HFFc6 (cell line): ENCODE results near the gene ZNF654. TPM values are rescaled to one million over a fixed set of nuclear protein-coding genes. Genes with fewer than 3 reads are reported as not detected.
A peak's percentile ranks its signal among the peaks of the same experiment; 100 is the strongest.
"Not testable (repeated sequence)": the region's sequence is repeated elsewhere in the genome, so short reads cannot be mapped to it uniquely, and the experiment has no call there.

Source experiments
- DNase-seq: peaks from one replicate; pipeline ENCODE4 v3.0.0-alpha.2; 2018
- H3K27ac Mint-ChIP-seq: 2 replicates; pipeline ENCODE4 v1.8.0; 2020; ENCODE audit warnings: mild to moderate bottlenecking, mixed read lengths
- H3K27me3 Mint-ChIP-seq: 2 replicates; pipeline ENCODE4 v1.8.0; 2021; ENCODE audit warnings: mild to moderate bottlenecking, moderate library complexity, mixed read lengths; ENCODE audit not compliant: insufficient read depth
- H3K36me3 Mint-ChIP-seq: 2 replicates; pipeline ENCODE4 v1.8.0; 2021; ENCODE audit warnings: low read depth, mixed read lengths
- H3K4me1 Mint-ChIP-seq: 2 replicates; pipeline ENCODE4 v1.8.0; 2020; ENCODE audit warnings: low read depth, mixed read lengths
- H3K4me3 Mint-ChIP-seq: 2 replicates; pipeline ENCODE4 v1.8.0; 2020; ENCODE audit warnings: mild to moderate bottlenecking, moderate library complexity, mixed read lengths
- H3K9me3 Mint-ChIP-seq: 2 replicates; pipeline ENCODE4 v1.8.0; 2020; ENCODE audit warnings: mild to moderate bottlenecking, mixed read lengths
- CTCF ChIP-seq: fragments of 200-600 bp; sonication (generic); IDR thresholded peaks from 2 replicates; pipeline ENCODE4 v1.5.0; 2021; ENCODE audit warnings: antibody characterized with exemption, mild to moderate bottlenecking
- total RNA-seq, 6 experiments: library from RNA; stranded (reverse); fragmentation: NEBNext Ultra II Directional; extraction: Animal tissue kit (Norgen Biotek cat#: 25700); gene quantifications; 2 replicates in 1 of 6; 3 replicates in 5 of 6; pipeline ENCODE4 v1.2.3, GENCODE V29; 2021

ZNF654 gene
- total RNA-seq, 6 experiments from 2014 or later, result 11.5 to 15.5 (median 14.4) TPM

DNA sequence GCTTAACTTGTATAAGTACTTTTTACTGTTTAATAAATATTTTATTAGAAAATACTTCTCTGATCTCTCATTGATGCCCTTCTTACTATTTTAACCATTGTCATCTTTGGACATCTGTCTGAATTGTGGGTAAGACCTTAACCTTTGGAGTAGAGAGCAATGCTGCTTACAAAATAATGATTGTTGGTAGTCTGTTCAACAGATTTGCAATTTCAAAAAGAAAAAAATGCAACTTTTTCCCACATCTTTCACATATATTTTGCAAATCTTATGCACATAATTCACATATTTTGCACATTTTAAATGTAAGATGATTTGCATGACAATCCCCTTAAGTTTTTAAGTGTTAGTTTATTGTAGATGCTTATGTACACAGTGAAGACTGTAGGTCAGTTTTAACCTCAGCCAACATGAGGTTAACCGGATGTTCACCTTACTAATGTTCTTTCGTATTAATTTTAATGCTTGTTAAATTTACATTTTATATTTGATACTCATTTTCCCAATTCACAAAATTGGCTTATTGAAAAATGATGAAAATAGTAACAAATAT lies 107.4 kb downstream of the ZNF654 start:
- peaks cover 3% of the 10 kb centered on the region; the same call in 1 of the 2 replicates for H3K27me3 Mint-ChIP-seq
- H3K4me3 Mint-ChIP-seq, result no peak overlapping the region
- peaks cover 13% of the 10 kb centered on the region for H3K4me1 Mint-ChIP-seq
- H3K27ac Mint-ChIP-seq, result no peak overlapping the region
- no peaks in the 10 kb centered on the region for H3K36me3 Mint-ChIP-seq
- no peak for TF ChIP-seq CTCF
- no peaks in the 10 kb centered on the region for H3K9me3 Mint-ChIP-seq
- no peak for DNase-seq

DNA sequence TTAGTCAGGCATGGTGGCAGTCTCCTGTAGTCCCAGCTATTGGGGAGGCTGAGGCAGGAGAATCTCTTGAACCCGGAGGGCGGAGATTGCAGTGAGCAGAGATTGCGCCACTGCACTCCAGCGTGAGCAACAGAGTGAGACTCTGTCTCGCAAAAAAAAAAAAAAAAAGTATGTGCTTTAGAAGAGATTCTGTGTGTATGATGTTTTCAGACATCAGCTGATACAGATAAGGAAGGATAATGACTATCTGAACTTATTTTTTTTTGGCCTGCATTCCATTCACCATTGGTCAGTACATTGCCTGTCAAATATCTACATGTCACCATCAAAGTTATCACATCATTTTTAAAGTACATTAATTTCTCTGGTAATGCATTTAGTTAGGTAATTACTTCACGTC lies 108.1 kb downstream of the ZNF654 start:
- H3K4me1 Mint-ChIP-seq, result peaks cover 13% of the 10 kb centered on the region
- DNase-seq, result no peak
- H3K9me3 Mint-ChIP-seq, result no peaks in the 10 kb centered on the region
- H3K27me3 Mint-ChIP-seq, result peaks cover 3% of the 10 kb centered on the region; the same call in 1 of the 2 replicates
- TF ChIP-seq CTCF, result no peak
- H3K4me3 Mint-ChIP-seq, result no peak overlapping the region
- no peak overlapping the region for H3K27ac Mint-ChIP-seq
- no peaks in the 10 kb centered on the region for H3K36me3 Mint-ChIP-seq

- no peak for DNase-seq
- Mint-ChIP-seq H3K27ac (no peak overlapping the region), H3K27me3 (peaks cover 3% of the 10 kb centered on the region; the same call in 1 of the 2 replicates), H3K36me3 (no peaks in the 10 kb centered on the region), H3K4me1 (peaks cover 13% of the 10 kb centered on the region), H3K4me3 (no peak overlapping the region), H3K9me3 (no peaks in the 10 kb centered on the region)
- no peak for TF ChIP-seq CTCF
Measured at GRCh38 chr3:88167704-88168103, 108.6 kb downstream of the ZNF654 start.

DNA sequence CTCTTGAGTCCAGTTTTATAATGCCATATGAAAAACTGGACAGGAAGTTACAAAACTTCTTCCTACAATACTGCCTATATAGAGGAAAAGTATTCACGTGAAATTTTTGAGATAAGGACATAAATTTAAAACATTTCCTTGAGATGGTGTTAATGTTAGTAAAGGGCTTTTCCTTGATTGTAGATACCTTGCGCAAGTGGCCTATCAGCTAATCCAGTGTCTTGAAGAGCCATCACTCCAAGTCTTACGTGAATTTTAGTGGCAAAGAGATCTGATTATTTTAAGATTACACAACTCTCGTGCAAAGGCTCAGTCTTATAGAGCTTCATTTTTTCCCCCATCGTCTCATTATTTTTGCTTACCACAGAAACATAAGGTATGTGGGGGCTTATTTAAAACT lies 109.1 kb downstream of the ZNF654 start:
- H3K36me3 Mint-ChIP-seq, result no peaks in the 10 kb centered on the region
- peaks cover 13% of the 10 kb centered on the region for H3K4me1 Mint-ChIP-seq

GRCh38 chr3:88180398-88180999 lies 121.4 kb downstream of the ZNF654 start:
- H3K4me1 Mint-ChIP-seq, result no peaks in the 10 kb centered on the region
- peak; percentile 40 for DNase-seq
- H3K4me3 Mint-ChIP-seq, result no peak overlapping the region
- H3K27me3 Mint-ChIP-seq, result peaks cover 2% of the 10 kb centered on the region
- H3K36me3 Mint-ChIP-seq, result no peaks in the 10 kb centered on the region
- H3K27ac Mint-ChIP-seq, result no peak overlapping the region
- peak; percentile 70 for TF ChIP-seq CTCF
- no peaks in the 10 kb centered on the region for H3K9me3 Mint-ChIP-seq

More for the DNA sequence above, 109.1 kb downstream of the ZNF654 start:
- H3K27me3 Mint-ChIP-seq, result peaks cover 3% of the 10 kb centered on the region; the same call in 1 of the 2 replicates
- no peak for TF ChIP-seq CTCF
- H3K4me3 Mint-ChIP-seq, result no peak overlapping the region
- no peak overlapping the region for H3K27ac Mint-ChIP-seq
- H3K9me3 Mint-ChIP-seq, result no peaks in the 10 kb centered on the region
- no peak for DNase-seq

DNA sequence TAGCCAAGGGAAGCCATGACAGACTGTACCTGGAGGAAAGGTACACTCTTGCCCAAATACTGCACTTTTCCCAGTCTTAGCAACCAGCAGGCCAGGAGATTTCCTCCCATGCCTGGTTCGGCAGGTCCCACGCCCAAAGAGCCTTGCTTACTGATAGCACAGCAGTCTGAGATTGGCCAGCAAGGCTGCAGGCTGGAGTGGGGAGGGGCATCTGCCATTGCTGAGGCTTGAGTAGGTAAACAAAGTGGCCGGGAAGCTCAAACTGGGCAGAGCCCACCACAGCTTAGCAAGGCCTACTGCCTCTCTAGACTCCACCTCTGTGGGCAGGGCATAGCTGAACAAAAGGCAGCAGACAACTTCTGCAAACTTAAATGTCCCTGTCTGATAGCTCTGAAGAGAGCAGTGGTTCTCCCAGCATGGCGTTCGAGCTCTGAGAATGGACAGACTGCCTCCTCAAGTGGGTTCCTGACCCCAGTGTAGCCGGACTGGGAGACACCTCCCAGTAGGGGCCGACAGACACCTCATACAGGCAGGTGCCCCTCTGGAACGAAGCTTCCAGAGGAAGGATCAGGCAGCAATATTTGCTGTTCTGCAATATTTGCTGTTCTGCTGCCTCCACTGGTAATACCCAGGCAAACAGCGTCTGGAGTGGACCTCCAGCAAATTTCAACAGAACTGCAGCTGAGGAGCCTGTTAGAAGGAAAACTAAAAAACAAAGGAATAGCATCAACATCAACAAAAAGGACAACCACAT lies 123.3 kb downstream of the ZNF654 start:
- not testable (repeated sequence) for H3K27me3 Mint-ChIP-seq, DNase-seq, H3K9me3 Mint-ChIP-seq, H3K36me3 Mint-ChIP-seq, H3K27ac Mint-ChIP-seq, H3K4me1 Mint-ChIP-seq, H3K4me3 Mint-ChIP-seq
